HS-27A (cell line): Measurements from ENCODE around the gene SLC1A2.

Experiments used
- DNase-seq: peaks from one replicate; pipeline ENCODE4 v3.0.0-alpha.2; 2012; ENCODE audit warnings: low read depth, missing footprints

SLC1A2 gene

GRCh38 chr11:35419184-35419829, at the start of gene SLC1A2:
SLC1A2 (minus strand) TSS chr11:35419558; CDS start chr11:35418966, 592 bp downstream.
- DNase-seq: no peak

- no peak for DNase-seq
These were observed 46.7 kb upstream of the SLC1A2 start for GRCh38 chr11:35466058-35466457.

- DNase-seq: no peak
These were observed 45.0 kb upstream of the SLC1A2 start for GRCh38 chr11:35464308-35464707.

- DNase-seq: no peak
These were observed 44.0 kb upstream of the SLC1A2 start for GRCh38 chr11:35463331-35463751.

GRCh38 chr11:35461917-35462538, 42.7 kb upstream of the SLC1A2 start:
- no peak for DNase-seq

- no peak for DNase-seq
These were observed 40.1 kb upstream of the SLC1A2 start for GRCh38 chr11:35459489-35459888.

DNA sequence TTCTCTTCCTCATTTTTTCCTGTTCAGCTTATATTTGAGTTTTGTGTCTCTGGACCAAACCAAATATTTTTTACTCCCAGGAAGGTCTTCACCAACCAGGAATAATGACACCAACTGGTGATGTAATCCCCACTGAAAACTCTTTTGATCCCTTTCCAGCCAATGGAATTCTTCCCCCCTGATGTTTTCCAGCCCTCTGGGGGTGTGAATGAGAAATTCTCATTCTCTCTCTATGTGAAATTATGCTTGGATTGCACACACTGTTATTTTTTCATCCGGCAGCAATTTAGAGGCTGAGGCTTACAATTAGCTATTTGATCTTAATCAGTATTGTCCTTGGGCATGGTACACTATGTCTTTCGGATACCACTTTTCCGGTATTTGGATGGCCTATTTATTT, 39.5 kb upstream of the SLC1A2 start:
- DNase-seq: no peak

GRCh38 chr11:35454362-35454761, 35.0 kb upstream of the SLC1A2 start:
- DNase-seq: no peak

GRCh38 chr11:35436581-35437250, 17.4 kb upstream of the SLC1A2 start:
- no peak for DNase-seq

DNA sequence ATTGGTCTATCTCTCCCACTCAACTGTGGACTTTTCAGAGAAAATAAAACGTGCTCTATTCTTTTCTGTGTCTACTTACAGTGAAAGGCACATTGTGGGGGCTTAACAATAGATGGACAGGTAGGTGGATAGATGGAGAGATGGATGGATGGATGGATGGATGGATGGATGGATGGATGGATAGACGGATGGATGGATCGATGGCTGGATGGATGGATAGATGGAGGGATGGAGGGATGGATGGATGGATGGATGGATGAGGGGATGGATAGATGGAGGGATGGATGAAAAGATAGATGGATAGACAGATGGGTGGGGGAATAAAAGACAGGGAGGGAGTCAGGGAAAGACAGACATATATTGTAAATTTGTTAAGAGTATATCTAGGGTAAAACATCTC, 14.2 kb upstream of the SLC1A2 start:
- no peak for DNase-seq

GRCh38 chr11:35432464-35432863, 13.1 kb upstream of the SLC1A2 start:
- DNase-seq: no peak

- no peak for DNase-seq
These were observed 7.7 kb upstream of the SLC1A2 start for GRCh38 chr11:35427071-35427470.

DNA sequence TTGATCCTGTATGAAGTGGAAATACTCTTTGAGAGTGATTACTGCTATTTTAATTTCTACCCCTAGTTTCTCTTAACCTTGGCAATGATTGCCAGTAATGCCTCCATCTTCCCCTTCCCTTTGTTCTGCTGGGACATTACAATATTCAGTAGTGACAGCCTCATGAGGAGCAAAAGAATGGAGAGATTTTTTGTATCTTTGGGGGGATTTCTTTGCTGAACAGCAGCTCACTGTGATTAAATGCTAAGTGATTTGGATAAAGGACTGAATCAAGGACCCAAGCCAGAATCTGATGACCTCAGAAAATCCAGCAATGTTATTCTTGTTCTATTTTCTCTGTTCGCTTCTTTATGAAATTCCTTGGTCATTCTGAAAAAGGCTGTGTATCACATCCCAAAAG, 7.0 kb upstream of the SLC1A2 start:
- DNase-seq: no peak

- DNase-seq: no peak
These were observed 6.3 kb upstream of the SLC1A2 start for GRCh38 chr11:35425603-35426212.

DNA sequence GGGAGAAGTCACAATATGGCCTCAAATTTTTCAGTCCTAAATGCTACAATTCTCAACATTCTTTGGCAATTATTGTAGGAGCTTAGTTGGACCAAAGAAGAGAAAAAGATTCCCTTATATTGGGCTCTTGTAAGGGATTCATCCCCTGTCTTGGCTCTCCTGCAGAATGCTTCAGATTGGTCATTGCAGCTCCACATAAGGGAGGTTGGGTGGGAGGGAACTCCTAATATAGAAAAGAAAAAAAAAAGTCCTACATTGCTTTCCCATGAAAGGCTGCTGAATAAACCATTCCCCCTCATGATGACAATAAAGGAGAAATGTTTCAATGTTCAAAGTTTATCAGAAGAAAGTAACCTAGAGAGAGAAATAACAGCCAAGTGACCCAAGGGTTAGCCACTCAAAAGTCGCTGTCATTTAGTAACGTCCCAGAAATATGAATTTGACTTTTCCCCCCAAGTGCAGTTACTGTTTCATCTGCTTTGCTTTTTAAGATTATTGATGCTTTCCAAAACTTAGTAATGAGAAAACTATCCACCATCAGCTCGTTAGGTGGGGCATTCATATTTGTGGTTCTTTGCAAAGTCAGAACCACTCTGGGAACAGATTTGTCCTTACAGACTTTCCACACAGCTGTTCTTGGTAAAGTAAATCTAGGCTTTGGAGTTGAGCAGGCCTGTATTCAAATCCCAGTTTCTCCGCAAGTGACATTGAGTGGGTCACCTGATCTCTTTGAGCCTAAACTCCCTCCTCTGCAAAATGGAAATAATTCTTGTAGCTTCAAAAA, 5.0 kb upstream of the SLC1A2 start:
- DNase-seq: no peak

- DNase-seq: no peak
These were observed 1.0 kb upstream of the SLC1A2 start for GRCh38 chr11:35420371-35420770.

GRCh38 chr11:35419830-35420333, 524 bp upstream of the SLC1A2 start:
- DNase-seq: no peak

GRCh38 chr11:35418282-35419183, 825 bp downstream of the SLC1A2 start:
- no peak for DNase-seq

DNA sequence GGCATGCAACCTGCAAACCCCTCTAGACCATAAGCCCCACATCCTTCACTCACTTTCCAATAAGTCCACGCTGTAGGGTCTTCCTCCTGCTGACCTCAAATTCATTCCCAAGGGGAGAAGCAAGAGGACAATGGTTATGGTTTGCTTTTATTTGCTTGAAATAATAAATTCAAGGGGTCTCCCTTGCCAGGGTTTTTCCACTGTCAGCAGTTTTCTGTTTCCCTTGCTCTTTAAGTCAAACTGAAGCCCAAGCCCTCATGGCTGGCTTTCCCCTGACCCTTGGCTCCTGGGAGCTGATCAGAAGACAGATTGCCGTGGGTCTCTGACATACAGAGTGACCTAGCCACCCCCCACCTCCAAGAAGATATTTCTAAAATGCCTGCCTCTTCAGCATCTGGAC, 3.9 kb downstream of the SLC1A2 start:
- DNase-seq: no peak

- no peak for DNase-seq
These were observed 4.6 kb downstream of the SLC1A2 start for GRCh38 chr11:35414776-35415175.

GRCh38 chr11:35414311-35414710, 5.0 kb downstream of the SLC1A2 start:
- no peak for DNase-seq
